Fibroblast of the conjunctiva (primary cell): Measurements from ENCODE around the gene FAM186B.

Experiments
- DNase-seq: peaks from one replicate; pipeline ENCODE4 v3.0.0-alpha.2; 2010; ENCODE audit warnings: low read depth

FAM186B gene

GRCh38 chr12:49609875-49610154, 4.4 kb upstream of the FAM186B start:
- no peak for DNase-seq

- no peak for DNase-seq
Observed at GRCh38 chr12:49609059-49609874, 3.8 kb upstream of the FAM186B start.

DNA sequence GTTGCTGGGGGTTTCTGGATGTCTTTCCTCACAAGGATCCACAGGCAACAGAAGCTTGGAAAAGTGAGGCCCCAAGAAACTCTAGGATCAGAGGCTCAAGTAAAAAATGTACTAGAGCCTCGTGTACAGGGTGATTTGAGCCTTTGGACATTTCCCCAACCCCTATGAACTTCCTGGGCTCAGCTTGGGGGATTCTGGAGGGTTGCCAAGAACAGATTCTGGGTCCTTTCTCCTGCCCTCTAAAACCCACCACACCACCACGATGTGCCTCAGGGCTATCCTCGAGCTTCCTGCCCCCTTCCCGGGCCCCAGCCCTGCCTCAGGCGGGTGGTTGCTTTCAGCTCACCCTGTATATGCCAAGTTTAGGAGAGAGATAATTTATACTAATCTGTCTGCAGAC, 583 bp downstream of the FAM186B start:
- DNase-seq: no peak

GRCh38 chr12:49603721-49604120, 1.7 kb downstream of the FAM186B start:
- DNase-seq: no peak

DNA sequence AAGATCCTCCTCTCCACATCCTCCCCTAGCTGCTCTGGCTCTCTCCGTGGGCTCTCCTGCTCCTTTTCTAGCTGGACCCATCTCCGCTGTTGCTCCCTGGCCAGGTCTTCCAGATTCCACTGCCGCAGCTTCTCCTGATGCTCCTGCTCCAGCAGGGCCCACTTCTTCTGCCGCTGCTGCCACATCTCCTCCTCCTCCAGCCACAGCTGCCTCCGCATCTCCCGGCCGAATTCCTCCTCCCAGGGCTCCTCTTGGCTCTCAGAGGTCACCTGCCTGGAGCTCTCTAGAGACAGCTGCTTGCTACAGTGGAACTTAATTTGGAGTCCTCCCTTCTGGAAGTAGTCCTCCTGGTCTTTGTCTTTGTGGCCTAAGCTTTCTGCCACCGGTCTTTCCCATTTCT, 5.5 kb downstream of the FAM186B start:
- no peak for DNase-seq

- DNase-seq: no peak
Observed at GRCh38 chr12:49598527-49598926, 6.9 kb downstream of the FAM186B start.

- no peak for DNase-seq
Observed at GRCh38 chr12:49588721-49589516, 16.5 kb downstream of the FAM186B start.

DNA sequence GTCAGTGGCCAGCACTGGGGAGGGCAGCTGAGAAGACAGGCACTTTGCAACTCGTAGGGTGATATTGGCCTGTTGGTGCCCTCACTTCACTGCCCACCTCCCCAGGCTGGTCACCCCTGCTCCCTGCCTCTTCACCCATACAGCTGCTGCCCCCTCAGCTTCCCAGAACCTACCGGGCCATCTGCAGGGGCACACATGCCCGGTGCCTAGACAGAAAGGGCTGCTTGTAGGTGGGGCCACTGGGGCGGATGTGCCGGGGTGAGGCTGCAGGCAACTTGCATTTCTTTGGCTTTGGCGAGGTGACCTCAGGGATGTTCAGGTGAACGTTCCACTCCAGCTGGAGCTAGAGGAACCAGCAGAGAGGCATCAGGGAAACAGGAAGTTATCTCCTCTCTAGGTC, 17.2 kb downstream of the FAM186B start:
- DNase-seq: no peak

DNA sequence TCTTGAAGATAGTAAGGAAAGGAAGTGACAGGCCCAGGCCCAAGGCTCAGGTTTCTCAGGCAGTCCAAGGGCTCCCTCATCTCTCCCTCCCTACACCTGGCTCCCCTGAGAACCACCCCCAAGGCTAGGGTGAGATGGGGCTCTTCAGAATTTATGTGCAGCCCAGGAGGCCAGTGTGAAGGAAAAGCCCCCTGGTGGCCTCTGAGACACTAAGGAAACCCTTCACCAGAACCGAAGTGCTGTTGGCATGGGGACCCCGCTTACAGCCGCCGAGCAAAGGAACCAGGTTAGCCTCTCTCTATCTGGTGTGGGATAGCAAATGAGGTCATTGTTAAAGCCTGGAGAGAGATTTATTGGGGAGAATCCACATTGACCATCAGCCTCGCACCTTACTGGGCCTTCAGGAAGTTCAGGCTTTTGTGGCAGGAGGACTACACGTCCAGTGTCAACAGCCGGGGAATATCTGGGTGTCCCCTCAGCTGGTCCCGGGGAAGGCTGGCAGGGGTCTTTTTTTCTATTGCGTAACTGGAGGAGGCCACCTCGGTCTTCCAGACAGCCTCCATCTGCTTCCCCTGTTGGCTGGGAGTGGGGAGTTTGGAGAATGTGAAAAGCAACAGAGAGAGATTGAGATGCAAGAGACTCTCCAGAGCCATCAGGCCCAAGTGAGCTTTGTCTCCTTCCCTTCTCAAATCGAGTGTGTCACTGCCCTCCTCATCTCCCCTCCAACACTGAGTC, 18.1 kb downstream of the FAM186B start:
- DNase-seq: no peak

DNA sequence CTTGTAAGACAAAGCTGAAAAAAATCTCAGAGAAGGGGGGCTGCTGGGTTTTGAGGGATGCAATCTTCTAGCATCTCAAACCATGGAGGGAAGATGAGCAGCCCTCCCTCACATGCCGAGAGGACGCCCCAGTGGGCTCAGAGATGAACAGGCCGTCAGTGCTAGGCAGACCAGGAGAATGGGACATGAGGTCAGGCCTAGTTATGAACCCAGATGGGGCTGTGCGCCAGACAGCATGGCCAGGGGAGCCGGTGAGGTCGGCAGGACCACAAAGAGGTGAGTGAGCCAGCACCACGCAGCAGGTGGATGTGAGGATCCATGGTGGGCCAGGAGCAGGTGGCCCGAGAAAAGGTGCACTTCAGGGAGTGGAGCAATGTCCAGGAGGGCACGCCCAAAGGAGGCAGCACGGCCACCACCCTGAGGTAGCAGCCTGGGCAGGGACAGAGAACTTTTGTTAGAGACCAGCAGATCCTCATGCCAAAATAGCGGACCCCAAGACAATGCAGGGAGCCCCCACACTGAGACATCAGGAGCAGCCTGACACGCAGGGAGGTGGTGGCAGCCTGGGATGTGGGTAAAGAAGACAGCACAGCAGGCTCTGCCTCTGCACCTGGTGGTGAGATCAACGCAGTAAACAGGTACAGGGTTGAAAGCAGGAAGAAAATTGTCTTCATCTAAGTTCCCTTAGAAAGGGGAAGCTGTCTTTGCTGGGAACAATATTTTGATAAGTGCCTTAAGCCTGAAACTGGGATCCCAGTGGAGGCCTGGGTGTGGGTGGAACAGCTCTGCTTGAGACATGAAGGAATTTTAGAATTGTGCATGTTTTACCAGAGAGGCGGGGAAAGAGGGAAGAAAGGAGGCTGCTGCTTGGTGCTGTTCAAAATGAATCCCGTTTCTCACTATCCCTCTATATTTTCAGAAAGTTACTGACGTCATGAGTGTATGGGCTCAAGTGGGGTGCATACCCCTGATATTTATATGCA, 19.7 kb downstream of the FAM186B start:
- no peak for DNase-seq

GRCh38 chr12:49584591-49584990, 20.8 kb downstream of the FAM186B start:
- DNase-seq: no peak

- DNase-seq: peak; percentile 17
Observed at GRCh38 chr12:49583366-49584094, 21.9 kb downstream of the FAM186B start.

- no peak for DNase-seq
Observed at GRCh38 chr12:49582850-49583249, 22.6 kb downstream of the FAM186B start.

GRCh38 chr12:49582201-49582600, 23.2 kb downstream of the FAM186B start:
- no peak for DNase-seq

GRCh38 chr12:49580572-49581535, 24.6 kb downstream of the FAM186B start:
- peak; percentile 64 for DNase-seq

GRCh38 chr12:49578471-49579112, 26.8 kb downstream of the FAM186B start:
- no peak for DNase-seq

DNA sequence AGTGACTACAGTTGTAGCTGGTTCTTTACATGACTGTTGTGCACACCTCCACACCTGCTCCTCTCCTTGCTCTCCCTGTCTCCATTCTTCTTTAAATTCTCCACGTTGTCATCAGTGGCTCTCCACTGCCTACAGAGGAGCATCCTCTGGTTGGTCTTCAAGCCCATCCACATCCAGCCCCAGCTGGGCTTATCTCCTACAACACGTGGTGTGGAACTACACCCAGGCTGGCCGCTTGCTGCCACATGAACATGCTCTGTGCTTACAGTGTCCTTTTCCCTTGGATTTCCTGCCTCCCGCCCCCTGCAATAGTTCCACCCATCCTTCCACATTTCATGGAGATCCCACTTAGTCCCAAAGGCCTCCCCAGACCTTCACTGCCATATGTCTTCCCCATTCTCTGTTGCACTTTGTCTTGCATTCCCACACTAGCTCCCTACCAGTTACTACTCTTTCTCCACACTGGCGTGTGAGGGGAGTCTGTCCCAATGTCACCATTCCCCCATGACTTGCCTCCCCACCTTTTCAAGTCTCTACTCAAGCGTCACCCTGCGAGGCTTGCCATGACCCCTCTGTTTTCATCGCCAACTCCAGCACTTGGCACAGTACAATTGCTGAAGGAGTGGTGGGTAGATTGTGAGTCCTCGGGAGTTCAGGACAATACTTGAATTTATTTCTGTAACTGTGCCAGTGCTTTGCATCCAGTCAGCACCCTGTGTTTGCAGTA, 27.7 kb downstream of the FAM186B start:
- no peak for DNase-seq

GRCh38 chr12:49568442-49569162, 36.8 kb downstream of the FAM186B start:
- no peak for DNase-seq
